Suppressor macrophage treated with lipopolysaccharide for 1 hour (primary cell): Measurements from ENCODE around the gene PRRG1.
"Not testable (repeated sequence)": the region's sequence is repeated elsewhere in the genome, so short reads cannot be mapped to it uniquely, and the experiment has no call there.

Source experiments
- DNase-seq, 3 donors: peaks; one replicate each; pipeline ENCODE4 v3.0.0-alpha.2; 2020 to 2022

PRRG1 gene

GRCh38 chrX:37378830-37379229, 29.7 kb downstream of the PRRG1 start:
- no peak for DNase-seq

GRCh38 chrX:37380256-37380655, 31.1 kb downstream of the PRRG1 start:
- no peak for DNase-seq

DNA sequence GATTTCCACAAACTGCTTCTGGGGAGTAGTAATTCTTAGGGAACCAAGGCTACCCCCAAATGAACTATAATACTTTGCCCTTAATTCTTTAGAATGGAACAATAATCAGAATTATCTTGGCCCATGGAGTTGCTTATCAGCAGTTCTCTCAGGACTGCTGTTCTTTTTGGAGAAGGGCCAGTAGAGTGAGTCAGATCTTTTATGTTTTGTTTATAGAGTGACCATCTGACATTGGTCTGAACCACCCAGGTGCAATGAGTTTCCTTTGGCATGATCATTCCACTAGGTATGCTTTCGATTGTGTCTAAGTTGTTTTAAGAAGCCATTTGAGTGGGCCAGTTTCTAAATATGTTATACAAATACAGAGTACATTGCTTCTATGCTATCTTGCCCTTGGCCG, 31.8 kb downstream of the PRRG1 start:
- DNase-seq: no peak

- DNase-seq: no peak
Measured at GRCh38 chrX:37383313-37383712, 34.1 kb downstream of the PRRG1 start.

- no peak for DNase-seq
Measured at GRCh38 chrX:37388413-37388812, 39.2 kb downstream of the PRRG1 start.

- DNase-seq: no peak
Measured at GRCh38 chrX:37405956-37406355, 56.8 kb downstream of the PRRG1 start.

DNA sequence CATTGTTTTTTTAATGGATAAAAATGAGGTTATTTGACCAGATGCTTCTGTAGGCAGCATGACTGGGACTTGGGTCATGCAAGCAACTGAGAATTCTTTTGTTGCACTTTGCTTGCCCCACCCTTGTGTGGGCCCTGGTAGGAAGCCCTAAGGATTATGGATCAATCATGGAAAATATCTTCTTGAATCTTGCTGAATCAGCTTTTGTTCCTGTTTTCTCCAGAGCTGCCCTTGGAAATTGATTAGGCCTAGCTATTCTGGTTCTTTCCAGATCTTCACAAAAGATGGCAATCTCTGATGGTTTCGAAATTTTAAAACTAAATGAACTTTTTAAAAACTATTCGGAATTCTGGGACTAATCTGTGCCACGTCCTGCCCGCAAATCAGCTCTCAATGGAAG, 58.6 kb downstream of the PRRG1 start:
- DNase-seq: no peak

GRCh38 chrX:37409278-37409677, 60.1 kb downstream of the PRRG1 start:
- no peak for DNase-seq

DNA sequence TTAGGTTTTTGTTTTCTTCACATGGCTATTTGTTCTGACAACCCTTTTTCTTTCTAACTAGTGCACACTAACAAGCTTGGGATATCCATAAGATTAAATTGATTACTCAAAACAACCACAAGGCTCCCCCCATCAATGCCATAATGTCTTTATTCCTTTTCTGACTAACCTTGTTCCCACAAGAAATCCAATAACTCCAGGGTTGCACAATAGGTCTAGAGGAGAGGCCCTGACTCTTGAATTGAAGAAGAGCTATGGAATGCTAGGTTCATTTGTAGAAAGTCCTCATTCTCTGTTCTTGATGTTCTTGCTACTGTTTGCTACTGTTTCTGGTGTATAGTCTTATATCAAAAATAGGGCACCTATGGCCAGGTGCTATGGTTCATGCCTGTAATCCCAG, 71.0 kb downstream of the PRRG1 start:
- DNase-seq: no peak

GRCh38 chrX:37420756-37421155, 71.6 kb downstream of the PRRG1 start:
- no peak for DNase-seq

DNA sequence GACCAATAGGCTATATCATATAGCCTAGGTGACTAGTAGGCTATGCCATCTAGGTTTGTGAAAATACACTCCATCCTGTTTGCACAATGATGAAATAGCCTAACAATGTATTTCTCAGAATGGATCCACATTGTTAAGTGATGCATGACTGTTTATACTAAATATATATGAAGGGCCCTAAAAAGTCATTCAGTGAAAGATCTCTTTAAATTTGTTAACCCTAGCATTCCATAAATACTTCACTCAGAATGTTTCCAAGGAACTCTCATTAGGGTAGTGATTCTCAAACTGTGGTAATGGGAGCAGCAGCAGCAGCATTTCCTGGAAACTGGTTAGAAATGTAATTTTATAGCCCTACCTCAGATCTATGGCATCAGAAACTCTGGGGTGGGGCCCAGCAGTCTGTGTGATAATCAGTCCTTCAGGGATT, 74.9 kb downstream of the PRRG1 start:
- no peak for DNase-seq

DNA sequence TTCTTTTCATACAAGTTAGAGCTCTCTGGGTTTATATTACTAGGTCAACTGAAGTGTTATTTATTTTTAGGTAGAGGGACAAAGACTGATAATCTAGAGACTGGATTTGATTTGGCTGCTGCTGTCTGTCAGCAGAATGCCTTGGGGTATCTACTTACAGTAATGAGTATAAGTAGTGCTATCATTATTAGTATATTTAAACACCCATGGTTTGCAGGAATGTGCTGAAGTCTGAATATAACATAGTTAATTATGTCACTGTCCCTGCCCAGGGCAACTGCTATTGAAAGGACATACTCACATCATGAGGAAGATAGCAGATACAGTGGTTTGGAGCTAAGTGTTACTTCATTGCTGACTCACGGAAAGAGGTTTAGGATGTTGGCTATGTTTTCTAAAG, 76.2 kb downstream of the PRRG1 start:
- DNase-seq: no peak

GRCh38 chrX:37428962-37429361, 79.8 kb downstream of the PRRG1 start:
- DNase-seq: not testable (repeated sequence)

- no peak for DNase-seq
Measured at GRCh38 chrX:37434362-37434761, 85.2 kb downstream of the PRRG1 start.

DNA sequence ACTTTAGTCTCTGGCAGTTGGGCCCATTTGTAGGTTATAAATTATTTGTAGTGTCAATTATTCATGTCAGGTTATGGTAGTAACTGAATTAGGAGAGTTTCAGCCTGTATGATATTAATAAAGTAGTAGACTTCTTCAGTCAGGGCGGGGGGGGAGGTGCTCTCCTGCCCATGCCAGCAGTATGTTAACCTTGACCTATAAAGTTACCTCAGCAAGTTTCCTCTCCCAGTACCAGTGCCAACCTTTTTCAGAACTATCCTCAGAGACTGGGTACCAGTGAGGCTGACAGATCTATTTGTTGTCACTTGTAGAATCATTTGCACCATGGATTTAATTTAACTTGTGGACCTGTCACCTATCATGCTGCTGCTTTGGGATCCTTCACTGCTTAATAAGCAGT, 88.0 kb downstream of the PRRG1 start:
- DNase-seq: no peak

DNA sequence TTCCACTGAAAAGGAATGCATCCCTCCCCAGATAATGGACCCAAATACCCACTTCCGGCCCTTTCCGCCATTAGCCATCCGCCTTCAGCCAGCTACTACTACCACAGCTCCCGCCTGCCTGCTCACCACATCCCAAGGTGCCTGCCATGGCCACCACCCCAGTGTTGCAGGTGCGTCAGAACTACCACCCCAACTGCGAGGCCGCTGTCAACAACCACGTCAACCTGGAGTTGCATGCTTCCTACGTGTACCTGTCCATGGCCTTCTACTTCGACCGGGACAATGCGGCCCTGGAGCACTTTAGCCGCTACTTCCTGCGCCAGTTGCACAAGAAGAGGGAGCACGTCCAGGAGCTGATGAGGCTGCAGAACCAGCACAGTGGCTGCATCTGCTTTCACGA, 92.2 kb downstream of the PRRG1 start:
- DNase-seq: no peak

DNA sequence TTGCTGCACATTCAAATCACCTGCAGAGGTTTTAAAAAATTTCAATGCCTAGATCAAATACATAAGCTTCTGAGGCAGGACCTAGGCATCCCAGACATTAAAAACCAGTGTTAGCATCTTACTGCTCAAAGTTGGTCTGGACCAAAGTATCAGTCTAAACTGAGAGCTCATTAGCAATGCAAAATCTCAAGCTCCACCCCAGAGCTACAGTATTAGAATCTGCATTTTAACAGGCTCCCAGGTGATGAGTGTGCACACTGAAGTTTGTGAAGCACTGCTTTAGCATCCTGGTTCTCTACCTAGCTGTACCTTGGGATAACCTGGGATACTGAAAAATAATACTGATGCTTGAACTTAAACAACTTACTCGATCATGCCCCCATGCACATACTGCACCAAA, 96.0 kb downstream of the PRRG1 start:
- no peak for DNase-seq

- no peak for DNase-seq
Measured at GRCh38 chrX:37453821-37454220, 104.7 kb downstream of the PRRG1 start.

GRCh38 chrX:37454537-37455285, 105.5 kb downstream of the PRRG1 start:
- no peak for DNase-seq

DNA sequence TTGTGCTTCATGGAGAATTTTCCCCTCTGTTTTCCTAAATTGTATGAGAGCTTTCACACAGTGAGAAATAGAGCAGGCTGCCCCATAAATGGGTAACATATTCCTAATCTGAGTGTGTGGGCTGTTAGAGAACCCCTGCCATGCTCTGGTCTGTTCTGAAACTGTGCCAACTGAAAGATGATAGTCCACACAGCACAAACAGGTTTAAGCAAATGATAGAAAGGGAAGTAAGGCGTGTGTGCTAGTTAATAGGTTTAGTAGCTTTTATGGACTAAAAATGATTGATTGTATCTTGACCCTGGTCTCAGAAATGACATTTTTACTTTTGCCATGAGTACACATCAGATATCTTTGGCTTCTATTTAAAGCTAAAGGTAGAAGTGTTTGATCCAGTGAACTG, 106.2 kb downstream of the PRRG1 start:
- no peak for DNase-seq

GRCh38 chrX:37460285-37460684, 111.1 kb downstream of the PRRG1 start:
- not testable (repeated sequence) for DNase-seq

- DNase-seq: no peak
Measured at GRCh38 chrX:37462346-37462745, 113.2 kb downstream of the PRRG1 start.

DNA sequence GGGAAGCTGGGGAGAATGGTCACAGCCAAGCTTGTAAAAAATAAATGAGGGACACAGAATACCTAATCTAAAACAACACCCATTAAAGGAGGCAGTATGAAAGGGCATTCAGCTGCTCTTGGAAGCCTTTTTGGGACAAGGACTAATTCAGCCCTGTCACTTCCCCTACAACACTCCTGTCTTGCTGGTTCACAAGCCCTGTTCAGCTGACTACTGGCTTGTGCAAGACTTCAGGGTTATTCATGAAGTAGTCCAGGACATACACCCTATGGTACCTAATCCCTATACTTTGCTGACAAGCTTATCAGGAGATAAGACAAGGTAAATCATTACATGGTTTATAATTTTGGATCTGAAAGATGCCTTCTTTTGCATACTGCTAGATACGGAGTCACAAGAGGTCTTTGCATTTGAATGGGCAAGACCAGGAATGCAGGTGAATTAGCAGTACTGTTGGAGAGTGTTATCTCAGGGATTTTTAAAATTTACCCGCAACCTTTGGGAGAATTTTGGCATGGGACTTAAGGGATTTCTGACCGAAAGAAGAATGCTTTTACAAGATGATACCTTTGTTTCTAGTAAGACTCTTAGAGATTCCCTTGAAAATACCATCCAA, 119.1 kb downstream of the PRRG1 start:
- DNase-seq: no peak

DNA sequence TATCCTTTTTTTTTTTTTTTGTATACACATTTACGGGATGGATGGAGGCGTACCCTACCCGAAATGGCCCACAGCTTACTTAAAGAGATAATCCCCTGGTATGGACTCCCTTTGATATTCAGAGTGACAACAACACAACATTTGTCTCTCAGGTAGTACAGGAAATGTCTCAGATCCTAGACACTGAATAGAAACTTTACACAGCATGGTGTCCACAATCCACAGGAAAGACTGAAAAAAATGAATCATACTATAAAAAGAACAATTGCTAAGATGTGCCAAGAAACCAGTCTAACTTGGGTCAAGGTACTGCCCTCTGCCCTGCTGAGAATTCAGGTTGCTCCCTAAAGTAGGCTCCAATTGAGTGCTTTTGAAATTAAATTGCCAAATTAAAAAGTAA, 121.5 kb downstream of the PRRG1 start:
- DNase-seq: no peak

DNA sequence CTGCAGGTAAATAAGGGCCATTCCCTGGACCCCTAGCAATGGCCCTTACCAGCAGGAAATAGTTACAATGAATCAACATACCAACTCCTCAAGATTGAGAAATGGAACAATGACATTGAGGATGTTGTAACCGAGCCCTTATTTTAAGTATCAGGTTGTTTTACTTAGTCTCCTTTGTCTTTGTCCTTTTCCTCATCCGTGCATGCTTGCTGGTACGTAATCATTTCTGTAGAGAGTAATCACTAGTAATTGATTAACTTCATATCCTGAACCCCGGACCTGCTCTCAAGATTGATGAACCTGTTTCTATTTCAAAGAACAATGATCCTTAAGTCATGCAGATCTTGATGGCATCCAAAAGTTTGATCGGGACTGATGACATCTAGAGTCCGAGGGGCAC, 123.7 kb downstream of the PRRG1 start:
- no peak for DNase-seq
